NCI-H187 (cell line): ENCODE results near the gene UBE3C.
A peak's percentile ranks its signal among the peaks of the same experiment; 100 is the strongest.
"Not testable (repeated sequence)": the region's sequence is repeated elsewhere in the genome, so short reads cannot be mapped to it uniquely, and the experiment has no call there.

Experiments
- DNase-seq, 2 experiments: peaks; one replicate each; lab custom pipeline; 2025; lab: John Stamatoyannopoulos, UW

The UBE3C gene

DNA sequence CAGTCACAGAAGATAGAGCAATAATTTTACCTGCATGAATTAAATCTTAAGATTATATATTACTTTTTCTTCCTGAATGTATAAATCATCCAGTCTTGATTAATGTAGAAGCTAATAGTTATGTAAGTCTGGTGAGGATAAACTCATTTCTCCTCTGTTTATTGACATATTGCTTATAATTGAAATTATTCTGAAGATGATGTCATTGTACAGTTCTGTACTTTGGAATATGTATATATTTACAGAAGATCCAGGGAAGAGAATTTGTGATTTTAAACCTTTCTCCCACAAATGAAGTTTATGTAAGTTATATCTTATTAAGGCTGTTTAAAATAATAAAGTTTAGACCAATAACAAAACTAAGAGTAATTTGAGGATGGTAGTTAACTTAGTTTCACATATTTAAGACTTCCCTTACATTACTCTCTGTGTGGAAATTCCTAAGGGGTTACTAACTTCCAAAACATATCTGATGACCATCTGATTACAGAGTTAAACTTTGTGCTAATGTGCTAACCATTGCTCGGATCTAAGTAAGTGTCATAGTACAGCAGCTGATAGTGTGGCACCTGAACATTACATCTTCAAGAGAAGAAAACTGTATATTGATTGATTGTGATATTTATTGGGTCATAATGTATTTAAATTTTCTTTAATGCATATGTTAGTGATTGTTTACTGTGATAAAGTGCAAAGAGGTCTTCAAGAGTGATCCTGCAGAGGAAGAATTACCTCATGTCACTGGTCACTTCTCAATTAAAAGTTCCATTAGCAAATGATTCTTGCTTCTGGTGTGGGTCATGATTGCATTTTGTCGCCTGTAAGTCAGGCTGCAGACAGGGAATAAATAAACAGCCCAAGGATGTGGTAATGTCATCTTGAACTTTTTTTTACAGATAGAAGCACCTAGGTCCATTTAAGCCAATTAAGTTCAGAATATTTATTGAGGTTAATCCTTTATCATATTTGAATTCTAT lies 96.9 kb downstream of the UBE3C start:
- no peak for DNase-seq

- no peak for DNase-seq
Measured at GRCh38 chr7:157238087-157238486, 99.4 kb downstream of the UBE3C start.

DNA sequence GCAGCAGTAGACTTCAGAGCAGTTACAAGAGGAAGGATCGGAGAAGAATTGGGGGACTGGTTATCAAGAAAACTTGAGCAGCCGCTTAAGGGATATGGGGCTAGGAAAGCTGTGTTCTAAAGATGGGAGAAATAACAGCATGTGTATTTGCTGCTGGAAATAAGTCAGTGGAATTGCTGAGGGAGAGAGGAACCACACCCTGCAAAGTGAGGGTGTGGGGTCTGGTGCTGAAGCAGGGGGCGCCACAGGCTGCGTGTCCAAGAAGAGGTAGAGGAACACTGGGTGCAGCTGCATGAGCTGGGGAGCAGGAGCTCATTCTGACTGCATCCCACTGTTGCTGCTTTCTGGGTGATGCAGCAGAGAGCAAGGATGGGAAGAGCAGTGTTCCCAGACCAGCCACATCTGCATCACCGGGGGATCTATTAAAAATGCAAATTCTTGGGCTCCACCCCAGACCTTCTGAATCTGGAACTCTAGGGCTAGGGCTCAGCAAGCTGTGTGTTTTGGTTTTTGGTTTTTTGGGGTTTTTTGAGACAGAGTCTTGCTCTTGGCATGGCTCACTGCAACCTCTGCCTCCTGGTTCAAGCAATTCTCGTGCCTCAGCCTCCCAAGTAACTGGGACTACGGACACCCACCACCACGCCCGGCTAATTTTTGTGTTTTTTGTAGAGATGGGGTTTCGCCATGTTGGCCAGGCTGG lies 101.0 kb downstream of the UBE3C start:
- DNase-seq, result no peak

DNA sequence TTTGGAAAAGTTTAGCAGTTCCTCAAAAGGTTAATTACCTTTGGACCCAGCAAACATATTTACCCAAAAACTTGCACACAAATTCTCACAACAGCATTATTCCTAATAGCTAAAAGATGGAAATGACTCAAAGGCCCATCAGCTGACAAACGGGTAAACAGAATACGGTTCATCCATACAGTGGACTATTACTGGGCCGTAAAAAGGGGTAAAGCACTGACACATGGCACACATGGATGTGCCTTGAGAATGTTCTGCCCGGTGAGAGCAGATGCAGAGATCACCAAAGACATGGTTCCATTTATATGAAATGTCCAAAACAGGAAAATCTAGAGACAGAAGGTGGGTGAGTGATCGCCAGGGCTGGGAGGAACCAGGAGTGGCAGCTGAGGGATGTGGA lies 102.9 kb downstream of the UBE3C start:
- no peak for DNase-seq

DNA sequence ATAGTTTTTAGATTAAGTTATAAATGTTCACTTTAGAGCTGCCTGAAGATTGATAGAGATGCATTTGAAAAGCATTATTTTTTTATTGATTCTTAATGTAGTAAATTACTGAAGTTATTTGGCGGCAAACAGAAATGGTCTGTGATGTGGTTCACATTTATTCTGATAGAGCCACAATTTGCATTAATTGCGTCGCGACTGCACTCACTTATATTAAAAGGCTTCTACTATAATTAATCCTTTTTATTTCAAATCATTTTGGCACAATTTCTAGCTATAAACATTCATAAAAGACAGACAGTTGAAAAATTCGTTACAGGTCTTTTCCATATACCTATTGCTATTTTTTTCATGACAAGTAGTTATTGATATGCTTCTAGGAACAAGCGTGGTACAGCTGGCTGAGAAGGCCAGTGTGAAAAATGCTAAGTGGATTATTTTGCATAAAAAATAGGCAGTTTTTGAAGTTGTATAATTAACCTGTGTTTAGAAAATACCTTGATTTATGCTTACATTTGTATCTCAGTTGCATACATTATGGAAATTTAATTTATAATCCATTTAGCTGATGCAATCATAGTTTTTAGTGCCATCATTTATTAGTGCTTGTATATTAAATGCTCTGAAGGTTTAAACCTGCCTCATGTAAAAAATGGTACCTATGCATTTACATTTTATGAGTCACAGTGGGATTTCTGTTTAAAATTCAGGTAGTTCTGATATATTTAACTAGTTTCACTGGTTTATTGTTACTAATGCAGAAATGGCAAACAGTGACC lies 106.0 kb downstream of the UBE3C start:
- DNase-seq, result no peak

- DNase-seq, result no peak
Measured at GRCh38 chr7:157246052-157246451, 107.3 kb downstream of the UBE3C start.

- DNase-seq, result no peak
Measured at GRCh38 chr7:157248659-157249058, 109.9 kb downstream of the UBE3C start.

DNA sequence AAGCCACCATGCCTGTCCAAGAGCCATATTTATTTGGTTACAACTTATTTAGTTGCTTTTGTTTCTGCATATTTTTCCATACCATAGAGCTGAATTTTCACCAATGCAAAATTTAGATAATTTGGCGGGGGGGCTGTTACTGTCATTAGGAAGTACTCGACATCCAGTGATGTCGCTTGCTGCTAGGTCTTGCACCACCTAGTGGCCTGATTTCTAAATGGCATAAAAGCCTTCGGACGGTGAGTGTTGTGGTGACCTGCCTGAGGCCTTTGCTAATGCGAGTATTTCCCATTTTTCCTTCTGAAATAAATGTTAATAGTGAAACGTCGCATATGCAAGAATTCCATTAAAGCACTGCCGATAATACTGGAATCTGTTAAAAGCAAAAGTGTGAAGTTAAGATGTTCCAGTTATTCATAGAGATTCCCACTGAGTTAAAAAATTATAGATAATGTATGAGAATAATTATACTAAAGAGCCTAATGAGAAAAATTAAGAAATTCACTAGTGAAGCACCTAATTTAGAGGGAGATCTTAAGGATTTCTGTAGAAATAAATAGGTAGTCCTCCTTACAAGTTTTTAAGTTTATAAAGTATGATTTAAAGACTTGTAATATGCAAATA lies 112.0 kb downstream of the UBE3C start:
- peak in 1 of 2 experiments; percentile 34 for DNase-seq

DNA sequence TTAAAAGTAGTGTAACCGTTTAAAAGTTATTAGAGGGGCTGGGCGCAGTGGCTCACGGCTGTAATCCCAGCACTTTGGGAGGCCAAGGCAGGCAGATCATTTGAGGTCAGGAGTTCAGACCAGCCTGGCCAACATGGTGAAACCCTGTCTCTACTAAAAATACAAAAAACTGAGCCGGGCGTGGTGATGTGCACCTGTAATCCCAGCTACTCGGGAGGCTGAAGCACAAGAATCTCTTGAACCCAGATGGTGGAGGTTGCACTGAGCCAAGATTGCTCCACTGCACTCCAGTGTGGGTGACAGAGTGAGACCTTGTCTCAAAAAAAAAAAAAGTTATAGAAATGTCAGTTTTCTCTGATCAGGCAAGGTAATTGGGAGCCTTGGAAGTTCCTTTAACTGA lies 113.1 kb downstream of the UBE3C start:
- not testable (repeated sequence) for DNase-seq

- no peak for DNase-seq
Measured at GRCh38 chr7:157253850-157254249, 115.1 kb downstream of the UBE3C start.

GRCh38 chr7:157254781-157255180 lies 116.1 kb downstream of the UBE3C start:
- not testable (repeated sequence) for DNase-seq

- no peak for DNase-seq
Measured at GRCh38 chr7:157255201-157255606, 116.5 kb downstream of the UBE3C start.

- no peak for DNase-seq
Measured at GRCh38 chr7:157263156-157263555, 124.4 kb downstream of the UBE3C start.

GRCh38 chr7:157265051-157265450 lies 126.3 kb downstream of the UBE3C start:
- DNase-seq, result no peak

GRCh38 chr7:157266272-157266671 lies 127.5 kb downstream of the UBE3C start:
- DNase-seq, result no peak

DNA sequence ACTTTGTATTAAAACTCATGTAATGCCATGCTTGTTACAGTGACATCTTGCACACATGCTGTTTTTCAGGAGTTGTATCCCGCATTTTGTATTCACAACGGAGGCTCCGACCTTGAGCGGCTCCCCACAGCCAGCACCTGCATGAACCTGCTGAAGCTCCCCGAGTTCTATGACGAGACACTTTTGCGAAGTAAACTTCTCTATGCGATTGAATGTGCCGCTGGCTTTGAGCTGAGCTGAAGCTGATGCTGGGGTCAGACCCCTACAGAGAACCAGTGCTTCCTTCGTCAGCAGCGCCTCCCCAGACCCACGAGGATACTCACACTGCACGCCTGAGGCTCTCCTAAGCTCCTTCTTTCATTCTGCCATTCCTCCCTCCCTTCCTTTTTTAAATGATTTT lies 128.8 kb downstream of the UBE3C start:
- no peak for DNase-seq

GRCh38 chr7:157267956-157268355 lies 129.2 kb downstream of the UBE3C start:
- DNase-seq, result no peak

DNA sequence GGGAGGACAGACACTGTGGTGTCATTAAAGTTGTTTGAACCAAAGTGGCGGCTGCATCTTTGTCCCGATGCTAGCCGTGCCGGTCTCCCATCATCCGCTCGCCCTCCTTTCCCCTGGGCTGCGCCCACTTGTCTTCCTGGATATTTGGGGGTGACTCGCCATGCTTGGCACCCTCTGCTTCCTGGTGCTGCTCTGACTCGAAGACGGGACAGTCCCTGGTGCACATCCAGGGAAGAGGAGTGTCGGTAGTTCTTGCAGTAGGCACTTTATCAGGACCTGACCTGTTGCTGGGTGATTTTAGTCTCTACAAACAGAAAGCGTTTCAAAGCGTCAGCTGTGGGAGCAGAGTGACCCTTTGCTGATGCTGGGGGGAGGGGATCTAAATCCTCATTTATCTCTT lies 129.8 kb downstream of the UBE3C start:
- DNase-seq, result no peak

DNA sequence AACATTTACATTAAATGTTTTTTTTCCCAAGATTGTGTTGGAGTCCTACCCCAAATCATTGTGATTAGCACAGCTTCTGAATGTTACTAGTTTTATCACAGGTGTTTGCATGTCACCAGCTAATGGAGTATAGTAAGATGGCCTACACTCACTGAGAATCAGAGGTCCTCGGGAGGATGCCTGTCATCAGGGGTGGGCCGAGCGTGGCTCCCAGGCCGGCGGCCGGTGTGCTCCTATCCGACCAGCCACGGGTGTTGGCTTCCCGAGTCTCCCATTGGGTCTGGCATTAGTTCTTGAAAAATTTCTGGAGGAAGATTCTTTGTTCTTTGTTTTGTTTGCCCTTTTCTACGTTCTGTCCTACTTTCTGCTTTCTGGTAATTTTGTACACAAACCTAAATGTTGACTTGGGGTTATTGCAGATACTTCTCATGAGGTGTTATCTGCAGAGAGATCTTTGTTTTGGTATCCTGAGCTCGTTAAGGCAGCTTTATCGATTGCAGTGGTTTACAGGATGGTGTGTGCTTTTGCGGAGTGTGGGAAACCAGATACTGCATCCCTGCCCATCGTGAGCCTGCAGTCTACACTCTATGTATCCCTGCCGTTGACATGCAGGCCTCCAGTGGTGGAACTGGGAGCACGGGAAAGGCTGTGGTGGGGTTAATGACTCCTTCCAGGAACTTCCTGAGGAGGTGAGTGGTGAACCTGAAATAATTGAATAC lies 130.8 kb downstream of the UBE3C start:
- DNase-seq, result no peak

DNA sequence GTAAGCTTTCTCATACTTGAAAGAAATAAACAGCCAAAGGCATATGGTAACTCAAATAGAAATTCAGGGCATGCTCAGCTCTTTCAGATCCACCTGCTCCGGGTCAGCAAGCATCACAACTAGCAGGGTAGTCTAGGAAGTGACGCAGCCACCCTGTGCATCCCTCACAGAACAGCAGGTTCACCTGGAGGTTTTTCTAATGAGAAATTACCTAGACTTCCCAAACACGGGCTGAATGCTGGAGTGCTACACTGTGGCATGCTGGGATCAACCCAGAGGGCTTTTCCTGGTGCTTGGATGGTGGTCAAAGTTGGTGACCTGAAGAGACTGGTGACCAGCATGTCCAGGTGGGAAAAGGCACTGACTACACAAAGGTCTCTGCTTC lies 131.3 kb downstream of the UBE3C start:
- DNase-seq, result no peak

- DNase-seq, result no peak
Measured at GRCh38 chr7:157271315-157271990, 132.7 kb downstream of the UBE3C start.
